DOHH2 (cell line): ENCODE data around the gene SLC25A43.

Source experiments
- CTCF ChIP-seq: fragments of 200-600 bp; sonication (generic); IDR thresholded peaks from one replicate; pipeline ENCODE4 v1.5.1; 2014; ENCODE audit warnings: antibody characterized with exemption, mild to moderate bottlenecking, low read depth, low read length; ENCODE audit not compliant: poor library complexity, severe bottlenecking
- EZH2phosphoT487 ChIP-seq: fragments of 200-600 bp; sonication (generic); IDR thresholded peaks from 2 replicates; pipeline ENCODE4 v1.6.1; 2017; ENCODE audit warnings: borderline replicate concordance, mild to moderate bottlenecking, antibody characterized with exemption, low read length, moderate library complexity, mixed read lengths

GRCh38 chrX:119419898-119420297 lies 20.8 kb downstream of the SLC25A43 start:
- TF ChIP-seq CTCF (no peak), EZH2phosphoT487 (no peak)
